Measurements from ENCODE around the gene PCCA.
A peak's percentile ranks its signal among the peaks of the same experiment; 100 is the strongest.
"Not testable (repeated sequence)": the region's sequence is repeated elsewhere in the genome, so short reads cannot be mapped to it uniquely, and the experiment has no call there.

Gene PCCA

GRCh38 chr13:100560498-100561157 is 471.7 kb downstream of the PCCA start:
- DNase-seq, result no peak

- no peak for DNase-seq
Observed at GRCh38 chr13:100561158-100561499, 472.2 kb downstream of the PCCA start.

GRCh38 chr13:100561599-100562204 is 472.8 kb downstream of the PCCA start:
- no peak for DNase-seq

GRCh38 chr13:100563779-100564178 is 474.9 kb downstream of the PCCA start:
- no peak for DNase-seq

GRCh38 chr13:100564444-100565223 is 475.7 kb downstream of the PCCA start:
- DNase-seq, result no peak

GRCh38 chr13:100565286-100565685 is 476.4 kb downstream of the PCCA start:
- DNase-seq, result no peak

- DNase-seq, result no peak
Observed at GRCh38 chr13:100566543-100566942, 477.6 kb downstream of the PCCA start.

- DNase-seq, result peak; percentile 46
Observed at GRCh38 chr13:100573121-100573520, 484.2 kb downstream of the PCCA start.

GRCh38 chr13:100577239-100577638 is 488.3 kb downstream of the PCCA start:
- not testable (repeated sequence) for DNase-seq
